Measurements from ENCODE around the gene ZNF518B.

ZNF518B gene

DNA sequence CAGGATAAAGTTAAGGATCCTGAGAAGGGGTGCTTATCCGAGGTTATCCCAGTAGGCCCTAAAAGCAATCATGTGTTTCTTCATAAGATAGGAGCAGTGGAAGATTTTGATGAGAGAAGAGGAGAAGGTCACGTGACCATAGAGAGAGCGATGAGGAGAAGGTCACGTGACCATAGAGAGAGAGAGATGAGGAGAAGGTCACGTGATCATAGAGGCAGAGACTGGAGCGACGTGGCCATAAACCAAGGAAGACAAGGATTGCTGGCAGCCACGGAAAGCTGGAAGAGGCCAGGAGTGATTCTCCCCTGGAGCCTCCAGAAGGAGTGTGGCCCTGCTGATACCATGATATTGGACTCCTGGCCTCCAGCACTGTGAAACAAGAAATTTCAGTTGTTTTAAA lies 38.4 kb upstream of the ZNF518B start:
- no peak for DNase-seq (ENCODE audit: extremely low read depth, low read depth)
- H3K4me3 ChIP-seq (replicated peaks; ENCODE audit: low read depth, low read length): no peak overlapping the region
- TF ChIP-seq, protein P1, sequence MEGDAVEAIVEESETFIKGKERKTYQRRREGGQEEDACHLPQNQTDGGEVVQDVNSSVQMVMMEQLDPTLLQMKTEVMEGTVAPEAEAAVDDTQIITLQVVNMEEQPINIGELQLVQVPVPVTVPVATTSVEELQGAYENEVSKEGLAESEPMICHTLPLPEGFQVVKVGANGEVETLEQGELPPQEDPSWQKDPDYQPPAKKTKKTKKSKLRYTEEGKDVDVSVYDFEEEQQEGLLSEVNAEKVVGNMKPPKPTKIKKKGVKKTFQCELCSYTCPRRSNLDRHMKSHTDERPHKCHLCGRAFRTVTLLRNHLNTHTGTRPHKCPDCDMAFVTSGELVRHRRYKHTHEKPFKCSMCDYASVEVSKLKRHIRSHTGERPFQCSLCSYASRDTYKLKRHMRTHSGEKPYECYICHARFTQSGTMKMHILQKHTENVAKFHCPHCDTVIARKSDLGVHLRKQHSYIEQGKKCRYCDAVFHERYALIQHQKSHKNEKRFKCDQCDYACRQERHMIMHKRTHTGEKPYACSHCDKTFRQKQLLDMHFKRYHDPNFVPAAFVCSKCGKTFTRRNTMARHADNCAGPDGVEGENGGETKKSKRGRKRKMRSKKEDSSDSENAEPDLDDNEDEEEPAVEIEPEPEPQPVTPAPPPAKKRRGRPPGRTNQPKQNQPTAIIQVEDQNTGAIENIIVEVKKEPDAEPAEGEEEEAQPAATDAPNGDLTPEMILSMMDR (IDR thresholded peaks at IDR 0.05; ENCODE audit: low read depth, low read length, missing control alignments): no peak

DNA sequence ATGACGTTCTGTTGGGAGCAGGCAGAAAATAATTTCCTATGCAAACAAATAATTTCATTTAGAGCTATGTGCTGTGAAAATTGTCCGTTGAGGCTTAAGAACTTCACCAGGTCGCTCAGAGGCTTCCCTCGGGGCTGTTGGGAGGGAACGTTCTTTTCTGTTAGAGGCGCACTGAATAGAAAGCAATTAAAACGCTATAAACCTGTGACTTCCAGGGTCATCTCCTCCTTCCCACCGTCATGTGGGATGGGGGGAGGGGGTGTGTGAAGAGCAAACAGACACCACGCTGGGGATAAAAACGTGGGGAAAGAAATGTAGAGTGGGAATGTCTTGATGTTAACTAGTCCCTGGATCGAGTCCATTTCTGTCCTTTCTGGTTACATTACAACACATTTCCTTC lies 35.2 kb upstream of the ZNF518B start:
- no peak overlapping the region for H3K4me3 ChIP-seq (replicated peaks; ENCODE audit: low read depth, low read length)
- TF ChIP-seq, protein P1 (IDR thresholded peaks at IDR 0.05; ENCODE audit: low read depth, low read length, missing control alignments): no peak
- no peak for DNase-seq (ENCODE audit: extremely low read depth, low read depth)

DNA sequence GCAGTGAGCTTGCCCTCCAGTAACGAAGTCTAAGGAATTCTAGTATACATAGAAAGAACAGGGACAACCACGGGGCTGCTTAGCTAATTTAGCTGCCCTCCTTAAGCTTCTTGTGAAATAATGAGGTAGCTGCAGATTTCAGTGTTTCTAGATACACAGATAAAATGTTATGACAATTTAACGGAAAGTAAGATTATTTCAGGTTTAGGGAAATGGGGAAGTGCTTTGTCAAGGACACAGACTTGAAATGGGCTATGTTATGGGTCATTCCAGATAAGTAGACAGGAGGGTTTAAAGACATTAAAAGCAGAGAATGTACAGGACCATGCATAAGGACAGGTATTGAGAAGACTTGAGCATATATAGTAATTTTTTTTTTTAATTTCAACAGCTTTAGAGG lies 34.2 kb upstream of the ZNF518B start:
- H3K4me3 ChIP-seq (replicated peaks; ENCODE audit: low read depth, low read length): no peak overlapping the region
- TF ChIP-seq, protein P1 (IDR thresholded peaks at IDR 0.05; ENCODE audit: low read depth, low read length, missing control alignments): no peak
- DNase-seq (ENCODE audit: extremely low read depth, low read depth): no peak

DNA sequence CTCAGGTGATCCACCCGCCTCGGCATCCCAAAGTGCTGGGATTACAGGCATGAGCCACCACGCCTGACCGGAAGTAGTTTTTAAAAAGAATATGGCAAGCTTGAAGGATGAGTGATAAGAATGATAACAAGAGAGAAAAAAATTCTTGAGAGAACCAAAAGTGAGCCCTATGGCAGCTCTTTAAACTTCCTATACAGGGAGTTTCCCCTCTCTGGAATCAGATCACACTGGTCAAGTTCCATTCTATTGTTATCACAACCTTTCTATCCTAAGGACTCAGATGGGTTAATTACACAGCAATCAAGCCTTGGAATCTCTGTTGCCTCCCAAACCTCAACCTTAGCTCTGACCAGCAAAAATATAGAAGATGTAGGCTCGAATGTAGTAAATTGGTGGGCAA lies 33.8 kb upstream of the ZNF518B start:
- no peak for DNase-seq (ENCODE audit: extremely low read depth, low read depth)
- H3K4me3 ChIP-seq (replicated peaks; ENCODE audit: low read depth, low read length): no peak overlapping the region
- TF ChIP-seq, protein P1 (IDR thresholded peaks at IDR 0.05; ENCODE audit: low read depth, low read length, missing control alignments): no peak

DNA sequence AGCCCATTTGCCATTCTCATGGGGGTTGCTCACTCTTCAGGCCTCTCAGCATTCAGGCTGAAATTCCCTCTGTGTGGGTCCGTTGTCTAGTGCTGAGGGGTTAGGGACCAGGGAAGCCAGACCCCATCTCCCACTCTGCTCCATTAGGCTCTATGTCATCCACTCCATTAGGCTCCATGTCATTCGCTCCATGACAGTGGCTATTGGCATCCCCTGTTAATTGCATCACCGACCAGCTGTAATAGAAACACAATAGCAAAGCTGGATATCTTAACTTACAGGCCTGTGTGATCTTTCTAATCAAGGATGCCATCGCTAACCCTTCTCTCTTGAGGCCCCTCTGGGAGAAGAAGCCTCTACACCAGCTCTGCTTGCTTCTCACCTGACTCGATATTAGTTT lies 25.7 kb upstream of the ZNF518B start:
- H3K4me3 ChIP-seq (replicated peaks; ENCODE audit: low read depth, low read length): no peak overlapping the region
- DNase-seq (ENCODE audit: extremely low read depth, low read depth): no peak
- TF ChIP-seq, protein P1 (IDR thresholded peaks at IDR 0.05; ENCODE audit: low read depth, low read length, missing control alignments): no peak

DNA sequence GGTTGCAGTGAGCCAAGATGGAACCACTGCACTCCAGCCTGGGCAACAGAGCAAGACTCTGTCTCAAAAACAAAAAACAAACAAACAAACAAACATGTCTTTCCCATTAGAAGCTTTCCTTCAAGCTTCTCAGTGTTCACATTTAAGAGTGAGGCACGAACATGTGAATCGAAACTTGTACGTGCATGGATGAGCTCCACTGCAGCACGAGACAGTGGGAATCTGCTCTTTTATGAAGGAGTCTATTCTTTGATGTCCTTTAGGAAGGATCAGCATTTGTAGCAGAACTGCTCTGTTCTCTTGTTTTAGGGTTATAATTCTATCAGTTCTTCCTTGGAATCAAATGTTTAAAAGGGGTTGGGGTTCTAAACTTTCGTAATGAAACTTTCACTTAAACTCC lies 23.4 kb upstream of the ZNF518B start:
- H3K4me3 ChIP-seq (replicated peaks; ENCODE audit: low read depth, low read length): no peak overlapping the region
- DNase-seq (ENCODE audit: extremely low read depth, low read depth): no peak
- TF ChIP-seq, protein P1 (IDR thresholded peaks at IDR 0.05; ENCODE audit: low read depth, low read length, missing control alignments): no peak

DNA sequence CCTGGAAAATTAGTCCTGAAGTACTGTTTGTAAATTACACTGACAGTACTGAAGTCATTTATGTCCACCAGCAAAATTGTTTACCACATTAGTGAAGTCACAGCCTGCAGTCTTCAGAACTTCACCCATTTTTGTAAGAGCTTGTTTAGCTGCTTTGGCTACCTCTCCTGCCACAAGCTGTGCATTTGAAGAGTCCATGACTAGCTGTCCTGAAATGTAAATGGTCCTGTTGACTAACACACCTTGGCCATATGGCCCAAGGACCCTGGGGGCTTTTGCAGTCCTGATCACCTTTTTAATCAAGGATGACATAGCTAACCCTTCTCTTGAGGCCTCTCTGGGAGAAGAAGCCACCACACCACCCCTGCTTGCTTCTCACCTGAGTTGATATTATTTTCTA lies 21.4 kb upstream of the ZNF518B start:
- no peak overlapping the region for H3K4me3 ChIP-seq (replicated peaks; ENCODE audit: low read depth, low read length)
- DNase-seq (ENCODE audit: extremely low read depth, low read depth): no peak
- TF ChIP-seq, protein P1 (IDR thresholded peaks at IDR 0.05; ENCODE audit: low read depth, low read length, missing control alignments): no peak
